Measurements from ENCODE around the gene MBOAT7.

- no peak for TF ChIP-seq CTCF (IDR thresholded peaks at IDR 0.05; ENCODE audit: low read depth, low read length, missing input control)
- TF ChIP-seq TAF1 (conservative IDR thresholded peaks at IDR 0.05): no peak
- no peak for TF ChIP-seq MAX (IDR thresholded peaks at IDR 0.05)
- no peak for TF ChIP-seq JUND (IDR thresholded peaks at IDR 0.05)
- TF ChIP-seq HNF4G (IDR thresholded peaks at IDR 0.05): no peak
- no peak for TF ChIP-seq SP1 (IDR thresholded peaks at IDR 0.05)
- no peak for TF ChIP-seq RAD21 (IDR thresholded peaks at IDR 0.05)
- TF ChIP-seq RXRA (IDR thresholded peaks at IDR 0.05): no peak
- no peak for TF ChIP-seq GABPA (IDR thresholded peaks at IDR 0.05 in 1 of 2, conservative IDR thresholded peaks at IDR 0.05 in 1 of 2)
- no peak for TF ChIP-seq YY1 (IDR thresholded peaks at IDR 0.05)
- no peak for TF ChIP-seq EGR1 (IDR thresholded peaks at IDR 0.05; ENCODE audit: low read depth in 2 of 2)
- TF ChIP-seq REST (IDR thresholded peaks at IDR 0.05): no peak
- TF ChIP-seq ZBTB33 (IDR thresholded peaks at IDR 0.05): no peak
- no peak for TF ChIP-seq ATF3 (IDR thresholded peaks at IDR 0.05)
Measured at GRCh38 chr19:54206831-54207177, 17.4 kb upstream of the MBOAT7 start.
